Activated CD8-positive, alpha-beta memory T cell treated with anti-CD3 and anti-CD28 coated beads, Interleukin-2, amount 50 U/mL, for 4 hours (primary cell): ENCODE data around the gene PDP2.
A peak's percentile ranks its signal among the peaks of the same experiment; 100 is the strongest.

Source experiments
- DNase-seq: peaks from one replicate; pipeline ENCODE4 v3.0.0-alpha.2; 2020

PDP2 gene

DNA sequence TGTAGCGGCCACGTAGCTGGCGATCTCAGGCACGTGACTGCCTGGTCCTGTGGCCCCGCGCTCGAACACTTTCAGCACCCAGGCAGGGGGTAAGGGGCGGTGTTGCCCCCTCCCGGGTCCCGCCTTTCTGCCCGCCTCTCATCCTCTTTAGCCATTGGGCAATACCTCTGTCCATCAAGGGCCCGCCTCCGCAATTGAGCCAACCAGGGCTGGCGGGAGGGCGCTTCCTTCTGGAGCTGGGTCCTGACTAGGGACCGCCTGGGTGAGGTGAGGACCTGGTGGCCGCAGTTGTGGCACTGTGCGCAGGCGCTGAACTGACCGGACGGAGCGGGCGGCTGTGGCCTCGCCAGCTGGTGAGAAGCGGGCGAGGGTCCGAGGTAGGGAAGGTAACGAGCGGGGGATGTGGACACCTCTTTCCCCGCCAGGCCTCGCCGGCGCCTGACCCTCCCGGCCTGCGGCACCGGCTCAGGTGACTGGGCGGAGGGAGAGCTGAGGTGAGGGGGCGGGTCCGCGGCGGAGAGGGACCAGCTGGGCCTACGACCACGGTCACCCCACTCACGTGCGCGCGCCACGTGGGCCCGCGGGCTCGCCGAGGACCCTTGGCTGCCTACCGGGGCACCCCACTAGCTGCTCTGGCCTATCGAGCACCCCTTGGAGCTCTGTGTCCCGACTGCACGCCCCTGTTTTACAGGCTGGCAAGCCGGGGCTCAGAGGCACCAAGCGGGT lies at the start of gene PDP2:
PDP2 (plus strand) TSS at position 228 of the 726 bp plus-strand sequence. CDS start 3,770 bp downstream, outside the sequence.
- DNase-seq, result peak; percentile 88

DNA sequence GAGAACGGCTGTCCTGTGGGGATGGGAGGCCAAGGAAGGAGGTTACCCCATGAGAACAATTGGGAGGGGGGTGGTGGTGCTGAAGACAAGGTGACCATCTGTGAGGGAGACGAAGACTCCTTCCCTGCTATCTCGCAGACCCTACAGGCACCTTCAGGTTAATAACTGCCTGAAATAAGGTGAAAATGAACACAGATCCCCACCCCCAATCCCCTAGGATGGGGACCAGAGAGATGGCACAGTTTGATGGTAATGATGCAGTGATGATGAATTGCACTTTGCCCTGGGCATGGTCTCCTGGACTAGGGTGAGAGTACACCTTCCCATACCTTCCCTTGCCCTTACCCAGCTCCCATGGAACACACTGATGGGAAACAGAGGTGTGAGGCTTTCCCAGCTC lies 48.1 kb upstream of the PDP2 start:
- no peak for DNase-seq

- no peak for DNase-seq
Observed at GRCh38 chr16:66832661-66833305, 47.5 kb upstream of the PDP2 start.

GRCh38 chr16:66834746-66835145 lies 45.6 kb upstream of the PDP2 start:
- no peak for DNase-seq

GRCh38 chr16:66840883-66841282 lies 39.4 kb upstream of the PDP2 start:
- DNase-seq, result no peak

DNA sequence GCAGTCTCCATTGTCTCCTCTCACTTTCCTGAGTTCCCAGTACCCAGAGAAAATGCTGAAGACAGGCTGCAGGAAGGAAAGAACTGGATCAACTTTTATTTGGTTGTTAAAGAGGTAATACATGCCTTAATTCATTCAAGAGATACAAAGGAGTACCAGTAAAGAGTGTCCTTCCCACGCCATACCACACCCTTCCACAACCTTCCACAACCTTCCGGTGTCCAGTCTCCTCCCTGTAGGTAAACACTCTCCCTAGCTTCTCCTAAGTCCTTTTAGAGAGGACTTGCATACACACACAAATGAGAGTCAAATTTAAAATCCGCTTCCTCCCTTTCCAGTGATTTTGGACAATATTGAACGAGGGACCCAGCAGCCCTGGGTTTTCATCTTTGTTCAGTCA lies 38.9 kb upstream of the PDP2 start:
- no peak for DNase-seq

GRCh38 chr16:66842765-66843164 lies 37.5 kb upstream of the PDP2 start:
- DNase-seq, result no peak

- DNase-seq, result no peak
Observed at GRCh38 chr16:66843191-66843590, 37.1 kb upstream of the PDP2 start.

- no peak for DNase-seq
Observed at GRCh38 chr16:66844009-66844341, 36.3 kb upstream of the PDP2 start.

GRCh38 chr16:66844342-66845079 lies 35.8 kb upstream of the PDP2 start, which contains the start of gene CA7:
Gene CA7, plus strand, starts transcription at chr16:66844414. Its CDS starts 74 bp downstream, at chr16:66844488.
- no peak for DNase-seq

DNA sequence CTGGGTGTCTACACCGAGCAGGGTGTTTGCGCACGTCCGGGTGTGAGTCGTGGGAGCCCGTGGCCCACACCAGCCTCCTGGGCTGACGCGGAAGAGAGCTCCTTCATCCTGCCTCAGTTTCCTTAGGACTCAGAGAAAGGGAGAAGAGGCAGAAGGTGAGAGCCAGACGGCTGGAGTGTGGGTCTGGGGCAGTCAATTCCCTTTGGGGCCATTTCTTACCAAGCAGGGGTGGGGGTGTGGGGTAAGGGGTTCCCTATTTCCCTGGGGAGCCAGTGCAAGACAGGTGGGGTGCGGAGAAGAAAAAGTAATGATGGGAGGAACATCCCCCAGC lies 35.3 kb upstream of the PDP2 start:
- DNase-seq, result no peak

DNA sequence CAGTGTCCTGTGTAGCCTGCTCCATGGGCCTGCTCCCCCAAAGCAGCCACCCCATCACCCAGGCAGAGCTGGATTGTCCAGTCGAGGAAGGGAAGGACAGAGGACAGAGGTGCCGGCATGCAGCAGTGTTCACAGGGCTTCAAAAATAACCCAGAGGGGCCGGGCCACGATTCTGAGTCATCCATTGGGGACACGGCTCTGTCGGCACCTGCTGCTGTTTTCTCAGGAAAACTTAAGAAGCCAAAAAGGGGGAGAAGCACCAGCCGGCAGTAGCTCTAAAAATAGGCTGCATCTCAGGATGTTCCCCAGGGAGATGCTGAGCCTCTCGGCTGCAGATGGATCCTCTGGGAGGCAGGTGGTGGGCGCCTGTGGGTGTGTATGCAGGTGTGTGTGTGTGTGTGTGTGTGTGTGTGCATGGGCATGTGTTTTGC lies 34.5 kb upstream of the PDP2 start:
- no peak for DNase-seq

- no peak for DNase-seq
Observed at GRCh38 chr16:66846266-66846665, 34.0 kb upstream of the PDP2 start.

DNA sequence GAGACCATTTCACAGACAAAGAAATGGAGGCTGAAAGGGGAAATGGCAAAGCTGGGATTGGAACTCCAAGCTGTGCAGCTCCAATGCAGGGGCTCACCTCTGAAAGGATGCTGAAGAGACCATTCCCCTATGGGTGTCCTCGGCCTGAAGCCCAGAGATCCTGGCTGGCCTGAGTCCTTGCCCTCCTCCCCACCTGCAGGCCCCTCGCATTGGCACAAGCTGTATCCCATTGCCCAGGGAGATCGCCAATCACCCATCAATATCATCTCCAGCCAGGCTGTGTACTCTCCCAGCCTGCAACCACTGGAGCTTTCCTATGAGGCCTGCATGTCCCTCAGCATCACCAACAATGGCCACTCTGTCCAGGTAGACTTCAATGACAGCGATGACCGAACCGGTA lies 33.5 kb upstream of the PDP2 start:
- DNase-seq, result no peak

DNA sequence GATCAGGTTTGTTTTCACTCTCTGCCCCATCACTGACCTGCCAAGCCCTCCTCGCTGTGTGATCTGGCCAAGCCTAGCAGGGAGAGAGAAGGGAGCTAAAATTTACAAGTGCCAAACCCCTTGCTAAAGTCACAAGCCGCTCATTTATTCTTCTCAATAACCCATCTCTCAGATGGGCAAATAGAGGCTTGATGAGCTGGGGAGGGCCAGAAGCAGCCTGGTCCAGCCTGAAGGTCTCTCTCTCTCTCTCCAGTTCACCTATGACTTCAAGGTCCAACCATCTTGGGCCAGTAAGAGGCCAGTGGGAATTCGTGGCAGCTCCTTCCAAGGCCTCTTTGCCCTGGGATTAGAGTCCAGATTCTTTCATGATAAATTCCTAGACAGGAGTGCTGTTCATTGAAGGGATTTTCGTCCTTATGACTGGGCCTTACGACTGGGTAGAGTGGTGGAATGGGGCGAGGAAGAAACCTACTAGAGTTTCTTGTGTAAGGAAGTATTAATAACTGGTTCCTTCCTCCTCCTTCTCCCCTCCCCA lies 32.7 kb upstream of the PDP2 start:
- DNase-seq, result no peak

DNA sequence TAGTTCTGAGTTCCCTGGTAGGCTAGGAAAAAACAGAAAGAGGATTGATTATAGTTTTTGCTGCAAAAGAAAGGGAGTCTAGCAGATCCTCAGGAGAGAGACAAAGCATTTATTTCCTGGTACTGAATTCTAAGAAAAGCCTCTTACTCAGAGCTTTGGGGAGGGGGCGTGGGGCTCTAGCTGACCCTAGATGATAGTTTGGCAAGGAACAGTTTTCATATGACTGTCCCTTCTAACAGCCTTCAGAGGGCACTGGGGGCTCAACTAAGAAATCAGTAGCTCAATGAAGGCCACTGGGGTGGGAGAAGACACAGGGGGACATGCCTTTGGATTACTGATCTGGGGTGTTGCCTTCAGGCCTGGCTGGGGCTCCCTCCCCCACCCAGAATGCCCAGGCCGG lies 32.1 kb upstream of the PDP2 start:
- DNase-seq, result no peak

DNA sequence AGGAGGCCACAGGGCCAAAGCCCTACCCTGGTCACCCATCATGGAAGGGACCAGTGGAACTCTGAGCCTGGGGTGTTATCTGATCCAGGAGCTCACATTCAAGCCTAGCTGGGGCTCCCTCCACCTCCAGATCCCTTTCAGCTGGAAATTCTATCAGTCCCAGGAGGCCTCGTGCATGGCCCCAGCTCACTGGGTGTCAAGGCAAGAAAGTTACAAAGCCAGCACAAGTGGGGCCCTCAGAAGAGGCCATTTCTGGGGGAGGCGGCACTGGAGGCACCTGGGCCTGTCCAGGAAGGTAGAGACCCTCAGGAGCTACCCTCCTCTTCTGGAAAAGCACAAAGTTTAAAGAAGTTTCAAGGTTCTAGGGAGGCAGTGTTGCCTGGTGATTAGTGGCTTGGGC lies 31.3 kb upstream of the PDP2 start:
- DNase-seq, result no peak

DNA sequence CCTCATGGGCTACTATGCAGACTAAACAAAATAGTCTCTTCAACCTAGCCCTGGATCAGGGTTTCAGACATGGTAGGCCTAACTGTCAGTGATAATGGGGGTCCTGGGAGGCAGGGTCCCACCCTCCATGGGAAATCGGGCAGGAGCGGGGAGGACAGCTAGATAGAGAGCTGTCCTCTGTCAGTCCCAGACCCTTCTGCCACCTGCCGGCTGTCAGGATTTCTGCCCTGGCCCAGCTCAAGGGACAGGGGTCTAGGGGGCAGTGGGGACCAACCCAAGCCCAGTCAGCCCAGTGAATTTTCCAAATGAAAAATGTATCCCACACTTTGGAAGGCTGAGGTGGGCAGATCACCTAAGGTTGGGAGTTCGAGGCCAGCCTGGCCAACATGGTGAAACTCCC lies 30.8 kb upstream of the PDP2 start:
- no peak for DNase-seq

DNA sequence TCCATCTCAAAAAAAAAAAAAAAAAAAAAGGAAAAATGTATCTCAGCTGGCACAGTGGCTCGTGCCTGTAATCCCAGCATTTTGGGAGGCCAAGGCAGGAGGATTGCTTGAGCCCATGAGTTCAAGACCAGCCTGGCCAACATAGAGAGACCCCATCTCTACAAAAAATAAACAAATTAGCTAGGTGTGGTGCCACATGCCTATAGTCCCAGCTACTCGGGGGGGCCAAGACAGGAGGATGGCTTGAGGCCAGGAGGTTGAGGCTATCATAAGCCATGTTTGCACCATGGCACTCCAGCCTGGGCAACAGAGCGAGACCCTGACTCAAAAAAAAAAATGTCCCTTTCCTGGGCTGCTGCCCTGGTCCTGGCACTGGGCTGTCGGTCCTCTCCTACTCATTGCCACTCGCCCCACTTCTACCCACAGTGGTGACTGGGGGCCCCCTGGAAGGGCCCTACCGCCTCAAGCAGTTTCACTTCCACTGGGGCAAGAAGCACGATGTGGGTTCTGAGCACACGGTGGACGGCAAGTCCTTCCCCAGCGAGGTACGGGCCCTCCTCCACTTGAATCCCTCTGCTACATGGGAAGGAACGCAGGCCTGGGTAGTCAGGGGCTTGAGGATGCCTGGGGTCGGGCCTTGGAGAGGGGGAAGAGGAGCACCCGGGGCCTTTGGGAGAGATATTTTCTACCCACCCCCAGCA lies 30.1 kb upstream of the PDP2 start:
- DNase-seq, result no peak

- no peak for DNase-seq
Observed at GRCh38 chr16:66851166-66851964, 28.9 kb upstream of the PDP2 start.

DNA sequence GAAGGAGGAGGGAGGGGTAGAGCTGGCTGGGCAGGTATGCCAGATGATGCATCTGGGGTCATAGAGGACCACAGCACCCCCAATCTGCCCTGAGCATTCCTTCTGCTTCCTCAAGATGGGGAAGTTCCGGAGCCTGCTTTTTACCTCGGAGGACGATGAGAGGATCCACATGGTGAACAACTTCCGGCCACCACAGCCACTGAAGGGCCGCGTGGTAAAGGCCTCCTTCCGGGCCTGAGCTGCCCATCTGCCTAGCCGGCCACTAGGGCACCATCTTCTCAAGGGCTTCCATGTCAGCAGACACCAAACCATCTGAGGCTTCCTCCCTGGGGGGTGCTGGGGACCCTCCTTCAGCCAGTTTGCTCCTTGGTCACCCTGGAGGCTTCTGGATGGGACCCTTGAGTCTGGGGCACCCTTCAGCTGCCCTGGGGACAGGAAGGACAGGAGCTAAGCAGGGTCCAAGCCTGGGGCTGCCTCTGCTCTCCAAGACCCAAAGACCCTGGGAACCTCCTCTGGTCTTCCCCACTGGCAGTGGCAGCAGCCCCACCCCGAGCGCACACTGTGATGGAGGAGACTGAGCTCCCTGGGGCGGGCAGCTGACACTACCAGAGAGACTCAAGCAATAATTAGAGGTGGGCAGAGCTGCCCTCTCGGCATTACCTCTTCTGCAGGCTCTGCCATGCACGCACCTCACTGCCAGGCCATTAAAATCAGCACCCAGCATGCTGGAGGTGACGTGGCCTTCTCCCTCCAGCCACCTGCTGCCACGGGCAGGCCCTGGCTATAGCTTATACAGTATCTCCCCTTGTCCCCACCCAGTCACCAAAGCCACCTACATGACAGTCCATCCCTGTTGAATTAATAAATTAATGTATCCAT lies 26.8 kb upstream of the PDP2 start:
- no peak for DNase-seq
